ENCODE measurements around the gene PRSS23.
"Not testable (repeated sequence)": the region's sequence is repeated elsewhere in the genome, so short reads cannot be mapped to it uniquely, and the experiment has no call there.

The PRSS23 gene, protein sequence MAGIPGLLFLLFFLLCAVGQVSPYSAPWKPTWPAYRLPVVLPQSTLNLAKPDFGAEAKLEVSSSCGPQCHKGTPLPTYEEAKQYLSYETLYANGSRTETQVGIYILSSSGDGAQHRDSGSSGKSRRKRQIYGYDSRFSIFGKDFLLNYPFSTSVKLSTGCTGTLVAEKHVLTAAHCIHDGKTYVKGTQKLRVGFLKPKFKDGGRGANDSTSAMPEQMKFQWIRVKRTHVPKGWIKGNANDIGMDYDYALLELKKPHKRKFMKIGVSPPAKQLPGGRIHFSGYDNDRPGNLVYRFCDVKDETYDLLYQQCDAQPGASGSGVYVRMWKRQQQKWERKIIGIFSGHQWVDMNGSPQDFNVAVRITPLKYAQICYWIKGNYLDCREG

DNA sequence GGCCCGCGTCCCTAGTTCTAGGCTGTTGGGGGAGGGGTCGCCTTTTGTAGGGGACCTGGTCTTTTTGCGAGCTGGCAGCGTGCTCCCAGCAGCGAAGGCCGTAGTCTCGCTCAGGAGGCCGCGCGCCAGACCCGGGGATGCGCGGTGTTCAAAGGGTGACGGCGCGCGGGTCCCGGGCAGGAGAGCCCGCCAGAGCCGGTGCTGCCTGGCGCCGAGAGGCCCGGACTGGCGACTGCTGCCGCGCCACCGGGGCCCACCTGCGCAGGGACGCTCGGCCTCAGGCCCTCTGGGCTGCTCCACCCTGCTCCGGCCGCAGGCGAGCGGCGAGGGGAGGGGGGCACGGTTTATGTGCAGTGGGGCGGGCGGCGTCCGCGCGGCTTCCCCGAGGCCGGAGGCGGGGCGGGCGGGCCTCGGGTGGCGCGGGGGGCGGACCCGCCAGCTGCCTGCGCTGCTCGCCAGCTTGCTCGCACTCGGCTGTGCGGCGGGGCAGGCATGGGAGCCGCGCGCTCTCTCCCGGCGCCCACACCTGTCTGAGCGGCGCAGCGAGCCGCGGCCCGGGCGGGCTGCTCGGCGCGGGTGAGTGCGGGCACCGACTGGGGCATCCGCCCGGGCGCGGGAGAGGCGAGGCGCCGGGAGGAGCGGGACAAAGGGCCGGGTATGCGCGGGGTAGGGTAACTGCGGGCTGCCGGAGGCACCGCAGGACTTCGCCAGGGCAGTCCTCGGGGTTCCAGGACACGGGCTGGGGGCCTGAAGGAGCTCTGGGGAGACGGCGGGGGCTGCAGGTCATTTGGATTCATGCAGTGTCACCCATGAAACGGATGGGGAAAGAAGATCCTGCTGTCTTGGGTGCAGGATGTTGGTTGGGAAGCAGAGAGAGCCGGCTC, at the start of gene PRSS23:
PRSS23 (plus strand) TSS at position 467 of the 884 bp plus-strand sequence. CDS start 7,102 bp downstream, outside the sequence.
- DNase-seq (ENCODE audit: low read depth) = no peak

GRCh38 chr11:86753459-86753858, 46.9 kb upstream of the PRSS23 start:
- no peak for DNase-seq (ENCODE audit: low read depth)

- DNase-seq (ENCODE audit: low read depth) = no peak
Measured at GRCh38 chr11:86755146-86755545, 45.2 kb upstream of the PRSS23 start.

DNA sequence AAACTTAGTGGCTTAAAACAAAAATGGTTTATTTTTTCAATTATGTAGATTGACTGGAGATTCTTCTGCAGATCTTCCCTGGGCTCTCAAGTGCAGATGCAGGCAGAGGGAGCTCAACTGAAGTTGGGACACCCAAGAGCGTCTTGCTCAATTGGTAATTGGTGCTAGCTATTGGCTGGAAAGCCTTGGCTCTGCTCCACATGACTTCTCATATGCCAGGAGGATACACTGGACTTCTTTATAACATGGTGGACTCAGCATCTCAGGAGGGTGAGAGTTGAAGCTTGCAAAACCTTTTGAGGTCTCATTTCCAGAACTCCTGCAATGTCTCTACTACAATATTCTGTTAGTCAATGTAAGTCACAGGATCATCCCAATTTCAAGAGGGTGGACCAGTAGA, 42.2 kb upstream of the PRSS23 start:
- no peak for DNase-seq (ENCODE audit: low read depth)

GRCh38 chr11:86760577-86760976, 39.8 kb upstream of the PRSS23 start:
- no peak for DNase-seq (ENCODE audit: low read depth)

GRCh38 chr11:86761978-86762377, 38.4 kb upstream of the PRSS23 start:
- DNase-seq (ENCODE audit: low read depth) = no peak

GRCh38 chr11:86765203-86765602, 35.1 kb upstream of the PRSS23 start:
- no peak for DNase-seq (ENCODE audit: low read depth)

GRCh38 chr11:86765878-86766277, 34.5 kb upstream of the PRSS23 start:
- no peak for DNase-seq (ENCODE audit: low read depth)

GRCh38 chr11:86769219-86769618, 31.1 kb upstream of the PRSS23 start:
- no peak for DNase-seq (ENCODE audit: low read depth)

GRCh38 chr11:86770473-86771027, 29.8 kb upstream of the PRSS23 start:
- DNase-seq (ENCODE audit: low read depth) = not testable (repeated sequence)

DNA sequence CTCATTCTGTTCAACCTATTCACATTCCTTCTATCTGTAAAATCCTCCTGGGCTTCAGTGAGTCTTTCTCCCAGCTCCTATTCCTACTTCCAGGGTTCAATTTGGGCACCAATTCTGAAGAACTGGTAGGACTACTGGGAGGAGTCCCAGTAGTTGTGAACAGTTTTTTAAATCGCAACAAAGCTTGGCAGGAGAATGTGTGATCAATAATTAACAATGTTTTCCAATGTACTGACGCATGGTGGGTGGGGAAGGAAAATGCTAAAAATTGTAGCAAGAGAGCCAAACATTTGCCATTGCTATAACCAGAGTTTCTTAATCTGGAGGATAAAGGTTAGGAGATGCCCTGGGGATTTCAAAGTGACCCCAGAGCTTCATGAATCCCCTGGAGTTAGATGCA, 27.3 kb upstream of the PRSS23 start:
- DNase-seq (ENCODE audit: low read depth) = no peak

GRCh38 chr11:86773513-86774252, 26.7 kb upstream of the PRSS23 start:
- no peak for DNase-seq (ENCODE audit: low read depth)

GRCh38 chr11:86774417-86774816, 25.9 kb upstream of the PRSS23 start:
- DNase-seq (ENCODE audit: low read depth) = no peak

DNA sequence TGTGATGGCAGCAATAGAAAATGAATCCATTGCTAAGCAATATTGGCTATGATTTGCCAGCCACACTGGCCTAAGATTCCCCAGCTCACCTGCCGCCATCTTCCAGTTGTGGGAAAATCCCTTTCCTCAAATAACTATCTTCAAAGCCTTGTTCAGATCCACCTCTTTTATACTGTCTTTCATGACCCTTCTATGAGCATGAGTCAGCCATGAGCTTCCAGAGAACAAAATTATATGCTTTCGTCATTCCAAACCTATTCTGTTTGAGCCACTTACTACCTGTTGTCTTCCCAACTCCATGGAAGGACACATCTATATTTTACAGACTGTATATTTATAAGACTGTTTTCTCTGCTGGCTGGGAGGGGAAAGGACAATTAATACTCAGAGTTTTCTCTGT, 25.0 kb upstream of the PRSS23 start:
- DNase-seq (ENCODE audit: low read depth) = no peak

DNA sequence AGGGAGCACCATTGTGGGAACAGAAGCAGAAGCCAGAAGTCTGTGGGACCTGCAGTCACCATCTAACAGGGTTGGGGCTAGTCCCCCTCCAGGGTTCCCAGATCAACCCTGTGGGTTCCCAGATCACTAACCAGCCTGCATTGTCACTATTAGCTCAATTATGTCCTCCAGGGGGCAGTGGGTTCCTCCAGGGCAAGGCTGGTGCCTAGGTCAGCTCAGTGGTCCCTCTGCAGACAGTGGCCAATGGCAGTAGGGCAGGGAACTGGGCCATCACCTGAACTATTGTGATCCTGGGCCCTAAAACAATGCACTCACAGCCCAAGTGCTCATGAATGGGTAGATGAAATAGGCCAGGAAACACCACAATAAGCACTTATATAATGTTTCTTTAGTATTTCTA, 18.8 kb upstream of the PRSS23 start:
- no peak for DNase-seq (ENCODE audit: low read depth)

DNA sequence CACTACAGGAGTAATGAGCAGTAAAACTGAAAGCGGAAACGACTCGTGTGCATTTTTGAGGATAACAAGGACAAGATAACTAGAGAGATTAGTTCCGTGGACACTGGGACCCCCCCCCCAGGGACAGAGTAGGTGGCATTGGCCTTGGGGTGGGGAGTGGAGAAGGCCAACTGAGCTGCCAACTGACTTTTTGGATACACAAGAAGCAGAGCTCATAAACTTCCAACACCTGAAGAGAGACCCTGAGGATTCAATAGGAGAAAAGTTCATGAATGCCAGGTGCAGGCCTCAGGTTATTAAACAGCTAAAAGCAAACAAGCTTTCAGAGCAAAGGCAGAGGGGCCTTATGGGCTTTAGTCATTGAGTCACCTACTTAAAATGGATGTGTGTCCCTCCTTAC, 17.6 kb upstream of the PRSS23 start:
- DNase-seq (ENCODE audit: low read depth) = no peak

GRCh38 chr11:86783661-86784060, 16.7 kb upstream of the PRSS23 start:
- DNase-seq (ENCODE audit: low read depth) = no peak

GRCh38 chr11:86784241-86784681, 16.1 kb upstream of the PRSS23 start:
- no peak for DNase-seq (ENCODE audit: low read depth)

GRCh38 chr11:86785576-86785975, 14.8 kb upstream of the PRSS23 start:
- no peak for DNase-seq (ENCODE audit: low read depth)

DNA sequence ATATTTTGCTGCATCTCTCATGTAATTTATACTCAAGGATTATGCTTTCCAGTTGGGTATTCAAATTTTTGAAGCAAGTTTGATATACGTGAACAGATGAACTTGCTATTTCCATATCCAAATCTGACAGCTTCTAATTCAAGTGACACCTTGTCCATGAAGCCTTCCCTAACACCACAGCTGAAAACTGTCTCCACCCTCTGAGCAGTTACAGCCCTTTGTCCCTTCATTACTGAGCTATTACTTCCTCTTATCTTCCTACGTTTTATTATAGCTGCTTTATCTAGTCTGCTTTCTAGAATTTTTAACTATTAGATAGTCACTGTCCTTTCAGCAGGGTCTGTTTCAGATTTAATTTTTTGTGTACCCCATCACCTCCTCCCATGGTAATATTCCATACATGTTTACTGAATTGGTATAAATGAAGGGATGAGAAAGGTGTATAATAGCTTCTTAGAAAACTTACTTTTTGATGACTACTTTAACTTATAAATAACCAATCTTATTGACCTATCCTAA, 13.3 kb upstream of the PRSS23 start:
- no peak for DNase-seq (ENCODE audit: low read depth)

DNA sequence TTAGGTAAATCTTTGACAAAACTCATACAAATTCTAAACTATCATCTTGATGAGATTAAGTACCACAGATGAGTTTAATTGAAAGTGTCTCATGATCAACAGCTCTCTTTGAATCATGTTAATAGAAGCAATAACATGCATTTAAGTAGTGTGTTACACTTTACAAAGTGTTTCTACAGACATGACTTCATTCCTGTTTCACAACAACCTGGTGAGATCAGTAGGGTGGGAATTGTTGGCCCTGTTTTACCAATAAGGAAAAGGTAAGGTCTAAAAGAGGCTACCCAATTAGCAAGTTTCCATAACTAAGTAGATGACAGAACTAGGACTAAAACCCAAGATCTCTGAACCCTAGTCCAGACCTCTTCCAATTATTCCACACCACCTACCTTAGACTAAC, 12.7 kb upstream of the PRSS23 start:
- no peak for DNase-seq (ENCODE audit: low read depth)

DNA sequence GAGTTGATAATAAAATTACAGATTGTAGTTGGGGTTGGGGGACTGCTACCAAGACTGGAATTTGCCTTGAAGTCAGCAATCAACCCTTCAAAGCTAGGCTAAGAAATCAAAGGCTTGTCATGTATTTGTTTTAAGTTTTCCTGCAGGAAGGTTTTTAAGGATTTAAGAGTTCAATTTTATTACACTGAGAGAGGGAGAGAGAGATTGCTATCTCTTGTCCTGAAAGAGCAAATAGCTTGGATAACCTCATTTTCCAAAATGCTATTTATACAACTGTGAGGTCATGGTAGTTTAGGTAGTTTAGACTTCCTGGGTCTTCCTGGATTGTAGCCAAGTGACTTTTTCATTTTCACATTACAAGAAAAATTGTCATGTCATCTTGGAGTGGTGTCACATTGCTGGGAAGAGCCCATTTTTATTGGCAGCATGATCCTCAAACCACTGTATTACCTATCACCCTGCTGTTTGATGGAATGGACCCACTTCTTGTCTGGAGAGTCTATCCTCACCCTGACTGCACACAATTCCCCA, 10.1 kb upstream of the PRSS23 start:
- no peak for DNase-seq (ENCODE audit: low read depth)

Data from activated T-cell treated with anti-CD3 and anti-CD28 coated beads for 1 hour (primary cell).